Kidney (tissue), 14 donors: ENCODE measurements around the gene RPL38. TPM values are rescaled to one million over a fixed set of nuclear protein-coding genes. Genes with fewer than 3 reads are reported as not detected.

Experiments used
- DNase-seq, 5 donors: peaks; one replicate each; pipeline ENCODE4 v3.0.0-alpha.2; 2013 to 2020
- FAIRE-seq: peaks from 2 replicates; lab custom pipeline; 2012; peaks lifted over from hg19 to GRCh38; lab: Jason Lieb, UNC
- H3K27ac ChIP-seq, 2 donors: one replicate each; pipeline ENCODE4 v1.7.0; 2013; ENCODE audit warnings: low read depth in 2 of 2, low read length in 2 of 2, inconsistent platforms in 1 of 2
- H3K27me3 ChIP-seq: one replicate; pipeline ENCODE4 v1.7.1; 2013; ENCODE audit warnings: low read length, inconsistent platforms; ENCODE audit not compliant: control insufficient read depth, insufficient read depth
- H3K36me3 ChIP-seq, 3 donors: one replicate each; pipeline versions ENCODE4 v1.7.0 to v1.7.1; 2013; ENCODE audit warnings: low read length in 3 of 3, control low read depth in 1 of 3, inconsistent platforms in 1 of 3; ENCODE audit not compliant: insufficient read depth in 3 of 3, control insufficient read depth in 2 of 3
- H3K4me1 ChIP-seq, 3 donors: one replicate each; pipeline versions ENCODE4 v1.7.0 to v1.7.1; 2013; ENCODE audit warnings: low read length in 3 of 3, inconsistent platforms in 1 of 3, low read depth in 1 of 3; ENCODE audit not compliant: control insufficient read depth in 2 of 3, insufficient read depth in 2 of 3
- H3K4me3 ChIP-seq, 3 donors: one replicate each; pipeline versions ENCODE4 v1.7.0 to v1.8.1; 2013; ENCODE audit warnings: low read length in 3 of 3, control low read depth in 1 of 3, inconsistent platforms in 1 of 3
- H3K9ac ChIP-seq, 3 donors: one replicate each; pipeline versions ENCODE4 v1.7.0 to v1.7.1; 2013; ENCODE audit warnings: low read length in 3 of 3, control low read depth in 1 of 3, inconsistent platforms in 1 of 3
- H3K9me3 ChIP-seq, 3 donors: one replicate each; pipeline versions ENCODE4 v1.7.0 to v1.7.1; 2013; ENCODE audit warnings: low read length in 3 of 3, control low read depth in 1 of 3, inconsistent platforms in 1 of 3; ENCODE audit not compliant: control insufficient read depth in 2 of 3, insufficient read depth in 1 of 3
- intact Hi-C: fragments of 100-400 bp; cut with DNase I; formaldehyde crosslinking; loops from one replicate; pipeline ENCODE4 v1.11.1; 2022
- polyA plus RNA-seq: library from polyadenylated mRNA; stranded (reverse); fragments of 350-450 nt; fragmentation: Illumina TruSeq; extraction: RNeasy Lipid Tissue Mini Kit (QIAGEN cat#74804); gene quantifications from one replicate; pipeline ENCODE4 v1.2.3, GENCODE V29; 2014; ENCODE audit warnings: low read depth, low replicate concordance; ENCODE audit not compliant: insufficient read depth
- total RNA-seq: library from RNA; stranded (reverse); fragmentation: NEBNext Ultra II Directional; extraction: Animal tissue kit (Norgen Biotek cat#: 25700); gene quantifications from one replicate; pipeline ENCODE4 v1.2.1, GENCODE V29; 2021
- TF ChIP-seq, protein P1 (sequence below): IDR thresholded peaks from 3 replicates; pipeline ENCODE4 v1.5.1; 2012; ENCODE audit warnings: mild to moderate bottlenecking, moderate library complexity, borderline replicate concordance; ENCODE audit not compliant: insufficient read depth; ENCODE audit errors: extremely low read depth
- donor health status: control.
- donor health status: control.
- donor health status: control.
- donor health status: control.
- donor health status: control.
- donor health status: DM: yes; HTN: yes; CAD: no.
- donor health status: Normal renal cell carcinoma (clear cell type).

Gene RPL38
- total and polyA plus RNA-seq, 2 donors from 2014 or later = 664 to 1,966 TPM

DNA sequence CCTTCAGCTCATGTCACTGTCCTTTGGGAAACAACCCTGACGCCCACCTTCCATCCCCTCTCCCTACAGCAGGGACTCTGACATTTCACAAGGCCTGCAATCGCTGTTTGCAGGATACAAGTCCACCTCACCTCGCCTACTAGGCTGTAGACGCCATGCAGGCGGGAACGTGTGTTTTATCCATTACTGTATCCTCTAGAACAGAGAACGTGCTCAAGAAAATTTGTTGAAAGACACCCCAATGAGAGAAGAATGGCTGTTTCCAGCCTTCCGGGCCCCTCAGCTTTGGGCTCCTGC, 8.4 kb downstream of the RPL38 start:
- Histone ChIP-seq H3K4me3 (peak overlapping the region in 1 of 3 donors; percentile 93), H3K27ac (no peak overlapping the region), H3K36me3 (peaks cover 3 to 26% (median 13%) of the 10 kb centered on the region in 3 donors), H3K27me3 (no peaks in the 10 kb centered on the region), H3K9me3 (no peaks in the 10 kb centered on the region), H3K9ac (no peak overlapping the region), H3K4me1 (peaks cover 0 to 13% (median 0%) of the 10 kb centered on the region in 3 donors)
- TF ChIP-seq, protein P1, sequence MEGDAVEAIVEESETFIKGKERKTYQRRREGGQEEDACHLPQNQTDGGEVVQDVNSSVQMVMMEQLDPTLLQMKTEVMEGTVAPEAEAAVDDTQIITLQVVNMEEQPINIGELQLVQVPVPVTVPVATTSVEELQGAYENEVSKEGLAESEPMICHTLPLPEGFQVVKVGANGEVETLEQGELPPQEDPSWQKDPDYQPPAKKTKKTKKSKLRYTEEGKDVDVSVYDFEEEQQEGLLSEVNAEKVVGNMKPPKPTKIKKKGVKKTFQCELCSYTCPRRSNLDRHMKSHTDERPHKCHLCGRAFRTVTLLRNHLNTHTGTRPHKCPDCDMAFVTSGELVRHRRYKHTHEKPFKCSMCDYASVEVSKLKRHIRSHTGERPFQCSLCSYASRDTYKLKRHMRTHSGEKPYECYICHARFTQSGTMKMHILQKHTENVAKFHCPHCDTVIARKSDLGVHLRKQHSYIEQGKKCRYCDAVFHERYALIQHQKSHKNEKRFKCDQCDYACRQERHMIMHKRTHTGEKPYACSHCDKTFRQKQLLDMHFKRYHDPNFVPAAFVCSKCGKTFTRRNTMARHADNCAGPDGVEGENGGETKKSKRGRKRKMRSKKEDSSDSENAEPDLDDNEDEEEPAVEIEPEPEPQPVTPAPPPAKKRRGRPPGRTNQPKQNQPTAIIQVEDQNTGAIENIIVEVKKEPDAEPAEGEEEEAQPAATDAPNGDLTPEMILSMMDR = no peak
- FAIRE-seq (no peak), DNase-seq (no peak)
- intact Hi-C loops = no loop called here

DNA sequence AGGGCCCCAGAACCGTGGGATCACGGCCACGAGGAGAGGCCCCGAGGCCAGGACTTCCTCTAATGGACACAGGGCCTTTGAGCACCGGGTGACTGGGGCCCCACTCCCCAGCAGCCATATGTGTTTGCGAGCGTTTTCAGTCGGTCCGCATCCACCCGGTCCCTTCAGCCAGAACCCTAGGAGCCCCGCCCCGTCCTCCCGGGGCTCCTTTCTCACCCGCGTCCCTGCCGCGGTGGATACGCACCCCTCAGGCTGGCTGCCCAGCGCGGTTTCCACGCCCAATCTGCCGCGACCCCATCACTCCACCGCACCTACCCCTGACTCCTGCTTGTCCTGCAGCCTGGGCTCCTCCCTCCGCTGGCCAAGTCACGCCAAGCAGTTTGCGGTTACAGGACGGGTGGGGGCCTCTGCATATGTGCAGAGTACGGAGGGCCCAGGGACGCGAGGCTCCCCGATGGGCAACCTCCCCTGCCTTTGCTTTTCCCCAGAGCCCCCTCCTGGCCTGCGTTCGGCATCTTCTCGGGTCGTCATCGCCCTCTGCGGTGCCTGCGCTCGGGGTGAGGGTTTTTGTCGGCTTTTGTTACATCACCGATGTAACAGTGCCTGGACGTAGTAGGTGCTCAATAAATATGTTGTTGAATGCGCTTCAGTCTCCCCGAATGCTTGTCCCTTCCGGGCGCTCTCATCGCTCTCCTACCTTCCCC, 8.9 kb downstream of the RPL38 start:
- TF ChIP-seq, protein P1 = no peak
- Histone ChIP-seq H3K27ac (peak overlapping the region in 1 of 2 donors; percentile 8), H3K27me3 (no peaks in the 10 kb centered on the region), H3K36me3 (peaks cover 3 to 26% (median 13%) of the 10 kb centered on the region in 3 donors), H3K4me1 (peaks cover 0 to 13% (median 0%) of the 10 kb centered on the region in 3 donors), H3K9ac (peak overlapping the region in 2 of 3 donors; percentile 74 to 91), H3K9me3 (no peaks in the 10 kb centered on the region), H3K4me3 (peak overlapping the region; percentile 49 to 93 (median 76))
- no peak for FAIRE-seq
- peak in 1 of 5 donors; percentile 74 for DNase-seq
- intact Hi-C loops = no loop called here

DNA sequence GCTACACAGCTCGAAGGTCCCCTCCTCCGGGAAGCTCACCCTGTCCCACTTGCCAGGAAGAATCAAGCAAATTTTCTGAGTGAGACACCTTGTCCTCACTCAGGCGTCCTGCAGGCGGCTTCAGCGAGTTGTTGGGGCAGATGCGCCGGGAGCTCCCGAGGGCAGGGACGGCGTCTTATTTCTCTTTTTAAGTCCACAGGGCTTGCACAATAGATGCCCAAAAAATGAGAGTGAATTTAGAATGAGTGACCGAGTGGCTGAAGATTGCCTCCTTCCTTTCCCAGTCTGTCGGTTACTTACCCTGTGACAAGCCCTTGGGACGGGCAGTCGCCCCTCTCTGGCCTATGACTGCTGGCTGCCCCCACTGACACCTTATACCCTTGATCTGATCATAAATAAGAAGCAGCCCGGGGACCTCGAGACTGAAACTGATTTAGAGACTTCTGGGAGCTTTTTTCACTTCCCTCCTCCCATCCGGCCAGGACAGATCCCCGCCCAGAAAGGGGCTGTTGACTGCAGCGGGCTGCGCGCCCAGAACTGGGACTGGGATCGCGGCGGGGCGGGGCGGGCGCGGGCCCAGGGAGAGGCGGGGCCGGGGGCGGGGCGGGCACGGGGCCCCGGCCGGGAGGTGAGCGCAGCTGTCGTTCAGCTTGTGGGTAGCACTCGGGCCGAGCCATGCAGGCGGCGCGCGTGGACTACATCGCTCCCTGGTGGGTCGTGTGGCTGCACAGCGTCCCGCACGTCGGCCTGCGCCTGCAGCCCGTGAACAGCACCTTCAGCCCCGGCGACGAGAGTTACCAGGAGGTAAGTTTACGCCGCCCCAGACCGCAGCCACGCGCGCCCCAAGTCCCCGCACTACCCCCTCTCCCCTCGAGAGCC, 9.7 kb downstream of the RPL38 start, which contains the start of gene TTYH2:
TSS of gene TTYH2 (plus strand) at position 659 of the 879 bp plus-strand sequence. CDS start at position 676, 17 bp downstream.
- DNase-seq = peak; percentile 93 to 97 (median 95)
- Histone ChIP-seq H3K4me1 (peaks cover 0 to 13% (median 0%) of the 10 kb centered on the region in 3 donors), H3K27me3 (no peaks in the 10 kb centered on the region), H3K36me3 (peaks cover 3 to 20% (median 9%) of the 10 kb centered on the region in 3 donors), H3K27ac (peak within 1 kb of the TSS; percentile 8 to 51), H3K4me3 (peak within 1 kb of the TSS; percentile 51 to 93 (median 76)), H3K9ac (peak within 1 kb of the TSS; percentile 11 to 91 (median 74)), H3K9me3 (no peaks in the 10 kb centered on the region)
- intact Hi-C loops = no loop called here
- FAIRE-seq = no peak
- TF ChIP-seq, protein P1 = peak; percentile 0
